Spleen (tissue), 7 donors: ENCODE results near the gene PPP2R2D.

ENCODE experiments used
- POLR2A ChIP-seq, 3 donors: fragments of 450-650 bp; IDR thresholded peaks; one replicate each; pipeline ENCODE4 v1.5.1; 2017; ENCODE audit warnings: antibody characterized with exemption in 3 of 3, mild to moderate bottlenecking in 1 of 3
- POLR2AphosphoS5 ChIP-seq, 3 donors: sonication (generic); formaldehyde crosslinking; IDR thresholded peaks; one replicate each; pipeline ENCODE4 v1.5.1; 2017; ENCODE audit warnings: antibody characterized with exemption in 3 of 3
- TF ChIP-seq, protein P1 (sequence below), 11 experiments: fragments of 200-600 bp in 7 of 11; fragments of 450-650 bp in 4 of 11; sonication (generic) in 4 of 11; IDR thresholded peaks in 8 of 11; conservative IDR thresholded peaks in 3 of 11; 1 replicate in 7 of 11; 2 replicates in 4 of 11; pipeline versions ENCODE4 v1.4.0 to v1.8.0; 2016 to 2021; ENCODE audit warnings: antibody characterized with exemption in 11 of 11, inconsistent platforms in 4 of 11, mild to moderate bottlenecking in 1 of 11
- donor health status: DM: no; HTN: no; CAD: no; lungs with moderate emphysema.
- donor health status: DM: no; HTN: no; CAD: no.
- donor health status: DM: no; HTN: no; CAD: no.

DNA sequence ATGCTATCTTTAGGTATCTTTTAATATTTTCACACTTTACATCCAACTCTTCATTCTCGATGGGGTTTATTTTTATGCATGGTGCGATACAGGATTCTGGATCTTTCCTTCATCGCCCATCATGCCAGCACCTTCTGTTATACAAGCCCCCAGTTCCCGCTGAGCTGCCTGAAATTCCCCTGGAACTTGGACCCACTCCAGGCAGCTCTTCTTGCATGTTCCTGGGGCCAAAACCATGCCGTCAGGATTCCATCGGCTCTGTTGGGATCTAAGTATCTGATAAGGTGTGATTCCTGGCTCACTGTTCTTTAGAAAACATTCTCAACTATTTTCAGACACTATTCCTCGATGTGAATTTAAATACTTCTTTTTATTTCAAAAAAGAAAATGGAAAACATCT, 40.5 kb upstream of the PPP2R2D start:
- TF ChIP-seq POLR2A (IDR thresholded peaks at IDR 0.05) (no peak), POLR2AphosphoS5 (IDR thresholded peaks at IDR 0.05) (no peak)
- TF ChIP-seq, protein P1, sequence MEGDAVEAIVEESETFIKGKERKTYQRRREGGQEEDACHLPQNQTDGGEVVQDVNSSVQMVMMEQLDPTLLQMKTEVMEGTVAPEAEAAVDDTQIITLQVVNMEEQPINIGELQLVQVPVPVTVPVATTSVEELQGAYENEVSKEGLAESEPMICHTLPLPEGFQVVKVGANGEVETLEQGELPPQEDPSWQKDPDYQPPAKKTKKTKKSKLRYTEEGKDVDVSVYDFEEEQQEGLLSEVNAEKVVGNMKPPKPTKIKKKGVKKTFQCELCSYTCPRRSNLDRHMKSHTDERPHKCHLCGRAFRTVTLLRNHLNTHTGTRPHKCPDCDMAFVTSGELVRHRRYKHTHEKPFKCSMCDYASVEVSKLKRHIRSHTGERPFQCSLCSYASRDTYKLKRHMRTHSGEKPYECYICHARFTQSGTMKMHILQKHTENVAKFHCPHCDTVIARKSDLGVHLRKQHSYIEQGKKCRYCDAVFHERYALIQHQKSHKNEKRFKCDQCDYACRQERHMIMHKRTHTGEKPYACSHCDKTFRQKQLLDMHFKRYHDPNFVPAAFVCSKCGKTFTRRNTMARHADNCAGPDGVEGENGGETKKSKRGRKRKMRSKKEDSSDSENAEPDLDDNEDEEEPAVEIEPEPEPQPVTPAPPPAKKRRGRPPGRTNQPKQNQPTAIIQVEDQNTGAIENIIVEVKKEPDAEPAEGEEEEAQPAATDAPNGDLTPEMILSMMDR (IDR thresholded peaks at IDR 0.05 in 8 of 11, conservative IDR thresholded peaks at IDR 0.05 in 3 of 11): no peak
